ENCODE data around the gene KRTAP10-7.
"Not testable (repeated sequence)": the region's sequence is repeated elsewhere in the genome, so short reads cannot be mapped to it uniquely, and the experiment has no call there.

Gene KRTAP10-7

GRCh38 chr21:44557491-44558328 is 42.7 kb upstream of the KRTAP10-7 start:
- H3K27ac ChIP-seq = no peak overlapping the region
- no peak for TF ChIP-seq CTCF (conservative IDR thresholded peaks at IDR 0.05)

- H3K27ac ChIP-seq = not testable (repeated sequence)
Measured at GRCh38 chr21:44558329-44558675, 42.1 kb upstream of the KRTAP10-7 start.

GRCh38 chr21:44558695-44559094 is 41.7 kb upstream of the KRTAP10-7 start, which contains the start of gene KRTAP10-3:
KRTAP10-3 (minus strand) TSS chr21:44558795; CDS start chr21:44558715, 80 bp downstream.
- no peak for TF ChIP-seq CTCF (conservative IDR thresholded peaks at IDR 0.05)
- no peak within 1 kb of the TSS for H3K27ac ChIP-seq

- TF ChIP-seq CTCF (conservative IDR thresholded peaks at IDR 0.05) = no peak
- H3K27ac ChIP-seq = no peak overlapping the region
Measured at GRCh38 chr21:44564099-44564498, 36.3 kb upstream of the KRTAP10-7 start.

GRCh38 chr21:44564886-44565598 is 35.4 kb upstream of the KRTAP10-7 start:
- TF ChIP-seq CTCF (conservative IDR thresholded peaks at IDR 0.05) = no peak
- H3K27ac ChIP-seq = no peak overlapping the region

- no peak for TF ChIP-seq CTCF (conservative IDR thresholded peaks at IDR 0.05)
- no peak overlapping the region for H3K27ac ChIP-seq
Measured at GRCh38 chr21:44566403-44566802, 34.0 kb upstream of the KRTAP10-7 start.

- no peak overlapping the region for H3K27ac ChIP-seq
- no peak for TF ChIP-seq CTCF (conservative IDR thresholded peaks at IDR 0.05)
Measured at GRCh38 chr21:44567481-44568171, 32.8 kb upstream of the KRTAP10-7 start.
